ENCODE measurements around the gene ZNF157. TPM values are rescaled to one million over a fixed set of nuclear protein-coding genes. Genes with fewer than 3 reads are reported as not detected.
"Not testable (repeated sequence)": the region's sequence is repeated elsewhere in the genome, so short reads cannot be mapped to it uniquely, and the experiment has no call there.

The ZNF157 gene
- total RNA-seq = under 1 TPM; 0.13 to 0.72 TPM
- polyA plus RNA-seq = under 1 TPM in 1 of 2 donors, not detected in 1; 0.23 TPM
- long read RNA-seq, donor 1 = 0 reads
- long read RNA-seq, donor 2 = 0 reads

GRCh38 chrX:47370278-47370677 is at the start of gene ZNF157:
TSS of gene ZNF157 (plus strand) at chrX:47370578. CDS start at chrX:47370669, 91 bp downstream.
- intact Hi-C loops (cut with DNase I) = no loop called here
- 66 to 96% methylated on average over 3 of the region's 3 CpGs for WGBS, 2 donors
- DNase-seq (no peak), ATAC-seq (ENCODE audit: low FRiP score) (no peak)
- no peak within 1 kb of the TSS for H3K27ac ChIP-seq (ENCODE audit: low read depth in 1 of 2, low read length in 2 of 2)
- H3K4me1 ChIP-seq (ENCODE audit: control insufficient read depth in 1 of 2, insufficient read depth in 2 of 2, low read length in 2 of 2) = no peaks in the 10 kb centered on the region
- H3K36me3 ChIP-seq (ENCODE audit: control insufficient read depth in 1 of 2, insufficient read depth in 2 of 2, low read length in 1 of 2) = no peaks in the 10 kb centered on the region
- no peak within 1 kb of the TSS for H3K4me3 ChIP-seq (ENCODE audit: low read length in 2 of 2)
- H3K9me3 ChIP-seq (ENCODE audit: control insufficient read depth, low read length) = no peaks in the 10 kb centered on the region
- H3K27me3 ChIP-seq (ENCODE audit: control insufficient read depth in 1 of 2, insufficient read depth in 2 of 2, low read length in 1 of 2) = no peaks in the 10 kb centered on the region

- intact Hi-C loops (cut with DNase I) = no loop called here
- H3K36me3 ChIP-seq (ENCODE audit: control insufficient read depth in 1 of 2, insufficient read depth in 2 of 2, low read length in 1 of 2) = no peaks in the 10 kb centered on the region
- no peaks in the 10 kb centered on the region for H3K9me3 ChIP-seq (ENCODE audit: control insufficient read depth, low read length)
- H3K27me3 ChIP-seq (ENCODE audit: control insufficient read depth in 1 of 2, insufficient read depth in 2 of 2, low read length in 1 of 2) = no peaks in the 10 kb centered on the region
- no peak overlapping the region for H3K4me3 ChIP-seq (ENCODE audit: low read length in 2 of 2)
- no peaks in the 10 kb centered on the region for H3K4me1 ChIP-seq (ENCODE audit: control insufficient read depth in 1 of 2, insufficient read depth in 2 of 2, low read length in 2 of 2)
- no peak overlapping the region for H3K27ac ChIP-seq (ENCODE audit: low read depth in 1 of 2, low read length in 2 of 2)
- ATAC-seq (ENCODE audit: low FRiP score) (peak; percentile 70), DNase-seq (peak; percentile 64 to 81)
- WGBS, 2 donors = 22 to 36% methylated on average over 19 of the region's 19 CpGs
Observed at GRCh38 chrX:47321386-47321785, 49.0 kb upstream of the ZNF157 start.

GRCh38 chrX:47321823-47322371 is 48.5 kb upstream of the ZNF157 start:
- no peaks in the 10 kb centered on the region for H3K4me1 ChIP-seq (ENCODE audit: control insufficient read depth in 1 of 2, insufficient read depth in 2 of 2, low read length in 2 of 2)
- WGBS, 2 donors = 79% methylated on average over 20 of the region's 20 CpGs
- ATAC-seq (ENCODE audit: low FRiP score) = no peak
- H3K9me3 ChIP-seq (ENCODE audit: control insufficient read depth, low read length) = no peaks in the 10 kb centered on the region
- DNase-seq = peak in 1 of 2 donors; percentile 21
- H3K27ac ChIP-seq (ENCODE audit: low read depth in 1 of 2, low read length in 2 of 2) = no peak overlapping the region
- H3K4me3 ChIP-seq (ENCODE audit: low read length in 2 of 2) = no peak overlapping the region
- intact Hi-C loops (cut with DNase I) = no loop called here
- no peaks in the 10 kb centered on the region for H3K27me3 ChIP-seq (ENCODE audit: control insufficient read depth in 1 of 2, insufficient read depth in 2 of 2, low read length in 1 of 2)
- H3K36me3 ChIP-seq (ENCODE audit: control insufficient read depth in 1 of 2, insufficient read depth in 2 of 2, low read length in 1 of 2) = no peaks in the 10 kb centered on the region

- no peaks in the 10 kb centered on the region for H3K27me3 ChIP-seq (ENCODE audit: control insufficient read depth in 1 of 2, insufficient read depth in 2 of 2, low read length in 1 of 2)
- intact Hi-C loops (cut with DNase I) = no loop called here
- WGBS, 2 donors = 72 to 92% methylated on average over 6 of the region's 6 CpGs
- no peak overlapping the region for H3K27ac ChIP-seq (ENCODE audit: low read depth in 1 of 2, low read length in 2 of 2)
- H3K4me3 ChIP-seq (ENCODE audit: low read length in 2 of 2) = no peak overlapping the region
- ATAC-seq (ENCODE audit: low FRiP score) = no peak
- no peak for DNase-seq
- no peaks in the 10 kb centered on the region for H3K36me3 ChIP-seq (ENCODE audit: control insufficient read depth in 1 of 2, insufficient read depth in 2 of 2, low read length in 1 of 2)
- H3K4me1 ChIP-seq (ENCODE audit: control insufficient read depth in 1 of 2, insufficient read depth in 2 of 2, low read length in 2 of 2) = no peaks in the 10 kb centered on the region
- H3K9me3 ChIP-seq (ENCODE audit: control insufficient read depth, low read length) = no peaks in the 10 kb centered on the region
Observed at GRCh38 chrX:47327902-47328301, 42.5 kb upstream of the ZNF157 start.

- not testable (repeated sequence) for H3K27me3 ChIP-seq (ENCODE audit: control insufficient read depth in 1 of 2, insufficient read depth in 2 of 2, low read length in 1 of 2)
Observed at GRCh38 chrX:47332729-47333128, 37.6 kb upstream of the ZNF157 start.

GRCh38 chrX:47351706-47352105 is 18.7 kb upstream of the ZNF157 start:
- Histone ChIP-seq H3K36me3 (ENCODE audit: control insufficient read depth in 1 of 2, insufficient read depth in 2 of 2, low read length in 1 of 2) (no peaks in the 10 kb centered on the region), H3K9me3 (ENCODE audit: control insufficient read depth, low read length) (no peaks in the 10 kb centered on the region), H3K27me3 (ENCODE audit: control insufficient read depth in 1 of 2, insufficient read depth in 2 of 2, low read length in 1 of 2) (no peaks in the 10 kb centered on the region), H3K4me3 (ENCODE audit: low read length in 2 of 2) (no peak overlapping the region), H3K4me1 (ENCODE audit: control insufficient read depth in 1 of 2, insufficient read depth in 2 of 2, low read length in 2 of 2) (no peaks in the 10 kb centered on the region), H3K27ac (ENCODE audit: low read depth in 1 of 2, low read length in 2 of 2) (no peak overlapping the region)
- intact Hi-C loops (cut with DNase I) = no loop called here
- 78 to 84% methylated on average over 4 of the region's 4 CpGs for WGBS, 2 donors
- ATAC-seq (ENCODE audit: low FRiP score) = no peak
- DNase-seq = no peak

More at GRCh38 chrX:47332729-47333128, 37.6 kb upstream of the ZNF157 start:
- 77 to 93% methylated on average over 5 of the region's 5 CpGs for WGBS, 2 donors
- ATAC-seq (ENCODE audit: low FRiP score); H3K4me1 ChIP-seq (ENCODE audit: control insufficient read depth in 1 of 2, insufficient read depth in 2 of 2, low read length in 2 of 2); DNase-seq; H3K27ac ChIP-seq (ENCODE audit: low read depth in 1 of 2, low read length in 2 of 2); intact Hi-C loops (cut with DNase I); H3K9me3 ChIP-seq (ENCODE audit: control insufficient read depth, low read length); H3K36me3 ChIP-seq (ENCODE audit: control insufficient read depth in 1 of 2, insufficient read depth in 2 of 2, low read length in 1 of 2); H3K4me3 ChIP-seq (ENCODE audit: low read length in 2 of 2): not testable (repeated sequence)

GRCh38 chrX:47358387-47359065 is 11.9 kb upstream of the ZNF157 start:
- no peaks in the 10 kb centered on the region for H3K27me3 ChIP-seq (ENCODE audit: control insufficient read depth in 1 of 2, insufficient read depth in 2 of 2, low read length in 1 of 2)
- no peaks in the 10 kb centered on the region for H3K9me3 ChIP-seq (ENCODE audit: control insufficient read depth, low read length)
- H3K4me3 ChIP-seq (ENCODE audit: low read length in 2 of 2) = no peak overlapping the region
- no peak for DNase-seq
- 36 to 43% methylated on average over 5 of the region's 5 CpGs for WGBS, 2 donors
- no peaks in the 10 kb centered on the region for H3K4me1 ChIP-seq (ENCODE audit: control insufficient read depth in 1 of 2, insufficient read depth in 2 of 2, low read length in 2 of 2)
- intact Hi-C loops (cut with DNase I) = no loop called here
- H3K27ac ChIP-seq (ENCODE audit: low read depth in 1 of 2, low read length in 2 of 2) = no peak overlapping the region
- no peak for ATAC-seq (ENCODE audit: low FRiP score)
- H3K36me3 ChIP-seq (ENCODE audit: control insufficient read depth in 1 of 2, insufficient read depth in 2 of 2, low read length in 1 of 2) = no peaks in the 10 kb centered on the region

GRCh38 chrX:47360423-47361179 is 9.8 kb upstream of the ZNF157 start:
- no peaks in the 10 kb centered on the region for H3K9me3 ChIP-seq (ENCODE audit: control insufficient read depth, low read length)
- no peak for DNase-seq
- intact Hi-C loops (cut with DNase I) = loop anchor here in 1 of 2 donors (5.0 to 10.0 kb wide), 2 partner anchors 128 to 164 kb away; partner anchors contain the start of gene USP11
- no peak overlapping the region for H3K4me3 ChIP-seq (ENCODE audit: low read length in 2 of 2)
- H3K4me1 ChIP-seq (ENCODE audit: control insufficient read depth in 1 of 2, insufficient read depth in 2 of 2, low read length in 2 of 2) = no peaks in the 10 kb centered on the region
- ATAC-seq (ENCODE audit: low FRiP score) = no peak
- no peaks in the 10 kb centered on the region for H3K27me3 ChIP-seq (ENCODE audit: control insufficient read depth in 1 of 2, insufficient read depth in 2 of 2, low read length in 1 of 2)
- H3K27ac ChIP-seq (ENCODE audit: low read depth in 1 of 2, low read length in 2 of 2) = no peak overlapping the region
- no peaks in the 10 kb centered on the region for H3K36me3 ChIP-seq (ENCODE audit: control insufficient read depth in 1 of 2, insufficient read depth in 2 of 2, low read length in 1 of 2)
- WGBS, 2 donors = 56 to 73% methylated on average over 7 of the region's 7 CpGs
